Astrocyte (in vitro differentiated cells and primary cell): ENCODE data around the gene NPHP1.
"Not testable (repeated sequence)": the region's sequence is repeated elsewhere in the genome, so short reads cannot be mapped to it uniquely, and the experiment has no call there.

Experiments
- EZH2 ChIP-seq: IDR thresholded peaks from 2 replicates; pipeline ENCODE4 v1.6.1; 2012; ENCODE audit warnings: mild to moderate bottlenecking, low read length, inconsistent platforms; ENCODE audit not compliant: insufficient read depth
- TF ChIP-seq, protein P1 (sequence below): IDR thresholded peaks from 2 replicates; pipeline ENCODE4 v1.5.1; 2011; ENCODE audit warnings: low read depth, mild to moderate bottlenecking, inconsistent platforms, low read length, moderate library complexity; ENCODE audit not compliant: insufficient read depth

- TF ChIP-seq, protein P1, sequence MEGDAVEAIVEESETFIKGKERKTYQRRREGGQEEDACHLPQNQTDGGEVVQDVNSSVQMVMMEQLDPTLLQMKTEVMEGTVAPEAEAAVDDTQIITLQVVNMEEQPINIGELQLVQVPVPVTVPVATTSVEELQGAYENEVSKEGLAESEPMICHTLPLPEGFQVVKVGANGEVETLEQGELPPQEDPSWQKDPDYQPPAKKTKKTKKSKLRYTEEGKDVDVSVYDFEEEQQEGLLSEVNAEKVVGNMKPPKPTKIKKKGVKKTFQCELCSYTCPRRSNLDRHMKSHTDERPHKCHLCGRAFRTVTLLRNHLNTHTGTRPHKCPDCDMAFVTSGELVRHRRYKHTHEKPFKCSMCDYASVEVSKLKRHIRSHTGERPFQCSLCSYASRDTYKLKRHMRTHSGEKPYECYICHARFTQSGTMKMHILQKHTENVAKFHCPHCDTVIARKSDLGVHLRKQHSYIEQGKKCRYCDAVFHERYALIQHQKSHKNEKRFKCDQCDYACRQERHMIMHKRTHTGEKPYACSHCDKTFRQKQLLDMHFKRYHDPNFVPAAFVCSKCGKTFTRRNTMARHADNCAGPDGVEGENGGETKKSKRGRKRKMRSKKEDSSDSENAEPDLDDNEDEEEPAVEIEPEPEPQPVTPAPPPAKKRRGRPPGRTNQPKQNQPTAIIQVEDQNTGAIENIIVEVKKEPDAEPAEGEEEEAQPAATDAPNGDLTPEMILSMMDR: not testable (repeated sequence)
- not testable (repeated sequence) for TF ChIP-seq EZH2
Measured at GRCh38 chr2:110154188-110154587, 50.6 kb downstream of the NPHP1 start.
